ENCODE data around the gene ZNF254. TPM values are rescaled to one million over a fixed set of nuclear protein-coding genes. Genes with fewer than 3 reads are reported as not detected.

The ZNF254 gene
- total RNA-seq, 1 donor from 2014 or later = 32.3 TPM

DNA sequence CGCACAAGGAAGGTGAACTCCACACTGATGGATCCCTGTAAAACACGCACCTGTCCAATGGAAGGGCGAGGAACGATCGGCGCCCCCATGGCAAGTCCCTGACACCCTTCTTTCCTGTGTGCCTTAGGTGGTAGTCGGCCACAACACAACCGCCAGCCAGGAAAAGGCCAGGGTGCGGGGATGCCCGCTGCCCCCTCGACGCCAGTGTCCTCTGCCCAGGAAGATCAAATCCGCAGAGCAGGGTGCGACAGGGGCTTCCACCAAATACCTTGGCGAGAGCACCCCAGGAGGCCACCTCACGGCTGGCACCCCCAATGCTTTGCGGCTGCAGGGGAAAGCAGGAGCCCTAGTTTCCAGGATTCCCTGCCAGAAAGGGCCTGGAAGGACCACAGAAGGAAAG lies 91.2 kb downstream of the ZNF254 start:
- no peak for DNase-seq (ENCODE audit: low spot score)
- Mint-ChIP-seq H3K4me1 (ENCODE audit: unreplicated experiment) (no peaks in the 10 kb centered on the region), H3K9me3 (ENCODE audit: unreplicated experiment) (peaks cover 39% of the 10 kb centered on the region), H3K4me3 (ENCODE audit: unreplicated experiment) (no peak overlapping the region), H3K27me3 (ENCODE audit: unreplicated experiment) (peaks cover 11% of the 10 kb centered on the region), H3K36me3 (ENCODE audit: low read depth, unreplicated experiment) (peaks cover 25% of the 10 kb centered on the region), H3K27ac (ENCODE audit: unreplicated experiment) (no peak overlapping the region)
- no peak for TF ChIP-seq CTCF (IDR thresholded peaks at IDR 0.05; ENCODE audit: unreplicated experiment)

Other genes starting within 250 kb of the ZNF254 start
- 3.4 TPM for gene ZNF726, start 172.3 kb upstream of the ZNF254 start, total RNA-seq (ENCODE audit: unreplicated experiment)